ENCODE results near the gene RPS15.

DNA sequence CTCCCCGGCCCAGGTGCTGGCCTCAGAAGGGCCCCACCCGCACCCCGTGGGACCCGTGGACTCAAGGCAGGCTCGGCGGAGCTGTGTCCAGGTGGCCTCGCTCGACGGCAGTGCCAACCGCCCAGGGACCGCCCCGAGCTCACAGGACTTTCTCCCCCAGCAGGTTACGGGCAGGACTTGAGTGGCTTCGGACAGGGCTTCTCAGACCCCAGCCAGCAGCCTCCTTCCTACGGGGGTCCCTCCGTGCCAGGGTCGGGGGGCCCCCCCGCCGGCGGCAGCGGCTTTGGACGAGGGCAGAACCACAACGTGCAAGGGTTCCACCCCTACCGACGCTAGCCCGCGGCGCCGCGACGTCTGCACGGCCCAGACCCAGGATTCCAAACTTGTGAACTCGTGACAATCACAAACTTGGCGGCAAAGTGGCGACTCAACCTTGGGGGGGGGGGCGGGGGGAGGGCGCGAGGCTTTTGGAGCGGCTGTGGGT lies 3.6 kb upstream of the RPS15 start:
- TF ChIP-seq PPARA (CRISPR knock-in tag; IDR thresholded peaks at IDR 0.05; ENCODE audit: borderline replicate concordance) (no peak), ZC3H10 (CRISPR knock-in tag; IDR thresholded peaks at IDR 0.05) (no peak), CSDC2 (CRISPR knock-in tag; IDR thresholded peaks at IDR 0.05) (no peak), RARB (CRISPR knock-in tag; IDR thresholded peaks at IDR 0.05) (no peak), GLIS3 (CRISPR knock-in tag; IDR thresholded peaks at IDR 0.05) (no peak), TOX (CRISPR knock-in tag; IDR thresholded peaks at IDR 0.05; ENCODE audit: borderline replicate concordance) (no peak), SNAI2 (CRISPR knock-in tag; IDR thresholded peaks at IDR 0.05) (no peak), ZFP30 (CRISPR knock-in tag; IDR thresholded peaks at IDR 0.05) (no peak), OSR1 (CRISPR knock-in tag; IDR thresholded peaks at IDR 0.05) (no peak)
- TF ChIP-seq, protein P1, sequence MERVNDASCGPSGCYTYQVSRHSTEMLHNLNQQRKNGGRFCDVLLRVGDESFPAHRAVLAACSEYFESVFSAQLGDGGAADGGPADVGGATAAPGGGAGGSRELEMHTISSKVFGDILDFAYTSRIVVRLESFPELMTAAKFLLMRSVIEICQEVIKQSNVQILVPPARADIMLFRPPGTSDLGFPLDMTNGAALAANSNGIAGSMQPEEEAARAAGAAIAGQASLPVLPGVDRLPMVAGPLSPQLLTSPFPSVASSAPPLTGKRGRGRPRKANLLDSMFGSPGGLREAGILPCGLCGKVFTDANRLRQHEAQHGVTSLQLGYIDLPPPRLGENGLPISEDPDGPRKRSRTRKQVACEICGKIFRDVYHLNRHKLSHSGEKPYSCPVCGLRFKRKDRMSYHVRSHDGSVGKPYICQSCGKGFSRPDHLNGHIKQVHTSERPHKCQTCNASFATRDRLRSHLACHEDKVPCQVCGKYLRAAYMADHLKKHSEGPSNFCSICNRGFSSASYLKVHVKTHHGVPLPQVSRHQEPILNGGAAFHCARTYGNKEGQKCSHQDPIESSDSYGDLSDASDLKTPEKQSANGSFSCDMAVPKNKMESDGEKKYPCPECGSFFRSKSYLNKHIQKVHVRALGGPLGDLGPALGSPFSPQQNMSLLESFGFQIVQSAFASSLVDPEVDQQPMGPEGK (CRISPR knock-in tag; IDR thresholded peaks at IDR 0.05; ENCODE audit: borderline replicate concordance): no peak
